Neutrophil (primary cell): ENCODE data around the gene ACYP2.
"Not testable (repeated sequence)": the region's sequence is repeated elsewhere in the genome, so short reads cannot be mapped to it uniquely, and the experiment has no call there.

Source experiments
- H3K27ac ChIP-seq: fragments of 200-600 bp; sonication (generic); 2 replicates; pipeline ENCODE4 v1.5.1; 2016; ENCODE audit warnings: mild to moderate bottlenecking, moderate library complexity
- H3K27me3 ChIP-seq: fragments of 200-600 bp; sonication (generic); 2 replicates; pipeline ENCODE4 v1.6.0; 2016; ENCODE audit warnings: mild to moderate bottlenecking
- H3K36me3 ChIP-seq: fragments of 200-600 bp; sonication (generic); 2 replicates; pipeline ENCODE4 v1.5.1; 2017
- H3K4me1 ChIP-seq, 2 experiments: fragments of 200-600 bp in 1 of 2; sonication (generic) in 1 of 2; 1 replicate in 1 of 2; 2 replicates in 1 of 2; pipeline versions ENCODE4 v1.5.1 to v1.6.1; 2013 to 2016; ENCODE audit warnings: low read depth in 1 of 2, low read length in 1 of 2, mild to moderate bottlenecking in 1 of 2, moderate library complexity in 1 of 2; ENCODE audit not compliant: control insufficient read depth in 1 of 2, insufficient read depth in 1 of 2
- H3K4me3 ChIP-seq, 2 experiments: fragments of 200-600 bp in 1 of 2; sonication (generic) in 1 of 2; 1 replicate in 1 of 2; 2 replicates in 1 of 2; pipeline ENCODE4 v1.5.1; 2013 to 2016; ENCODE audit warnings: low read depth in 1 of 2, low read length in 1 of 2, mild to moderate bottlenecking in 1 of 2, moderate library complexity in 1 of 2
- H3K9me3 ChIP-seq: fragments of 200-600 bp; sonication (generic); 2 replicates; pipeline ENCODE4 v1.5.1; 2016
- TF ChIP-seq, protein P1 (sequence below): fragments of 200-600 bp; sonication (generic); IDR thresholded peaks from 2 replicates; pipeline ENCODE4 v1.5.1; 2016; ENCODE audit warnings: antibody characterized with exemption

ACYP2 gene

GRCh38 chr2:54107903-54108615 lies 7.4 kb upstream of the ACYP2 start:
- H3K27me3 ChIP-seq: no peaks in the 10 kb centered on the region
- no peak overlapping the region for H3K4me3 ChIP-seq
- H3K27ac ChIP-seq: no peak overlapping the region
- H3K4me1 ChIP-seq: no peaks in the 10 kb centered on the region
- TF ChIP-seq, protein P1, sequence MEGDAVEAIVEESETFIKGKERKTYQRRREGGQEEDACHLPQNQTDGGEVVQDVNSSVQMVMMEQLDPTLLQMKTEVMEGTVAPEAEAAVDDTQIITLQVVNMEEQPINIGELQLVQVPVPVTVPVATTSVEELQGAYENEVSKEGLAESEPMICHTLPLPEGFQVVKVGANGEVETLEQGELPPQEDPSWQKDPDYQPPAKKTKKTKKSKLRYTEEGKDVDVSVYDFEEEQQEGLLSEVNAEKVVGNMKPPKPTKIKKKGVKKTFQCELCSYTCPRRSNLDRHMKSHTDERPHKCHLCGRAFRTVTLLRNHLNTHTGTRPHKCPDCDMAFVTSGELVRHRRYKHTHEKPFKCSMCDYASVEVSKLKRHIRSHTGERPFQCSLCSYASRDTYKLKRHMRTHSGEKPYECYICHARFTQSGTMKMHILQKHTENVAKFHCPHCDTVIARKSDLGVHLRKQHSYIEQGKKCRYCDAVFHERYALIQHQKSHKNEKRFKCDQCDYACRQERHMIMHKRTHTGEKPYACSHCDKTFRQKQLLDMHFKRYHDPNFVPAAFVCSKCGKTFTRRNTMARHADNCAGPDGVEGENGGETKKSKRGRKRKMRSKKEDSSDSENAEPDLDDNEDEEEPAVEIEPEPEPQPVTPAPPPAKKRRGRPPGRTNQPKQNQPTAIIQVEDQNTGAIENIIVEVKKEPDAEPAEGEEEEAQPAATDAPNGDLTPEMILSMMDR: no peak
- no peaks in the 10 kb centered on the region for H3K9me3 ChIP-seq
- no peaks in the 10 kb centered on the region for H3K36me3 ChIP-seq

GRCh38 chr2:54109848-54110247 lies 5.6 kb upstream of the ACYP2 start:
- no peaks in the 10 kb centered on the region for H3K9me3 ChIP-seq
- H3K4me3 ChIP-seq: no peak overlapping the region
- no peak overlapping the region for H3K27ac ChIP-seq
- H3K27me3 ChIP-seq: no peaks in the 10 kb centered on the region
- H3K36me3 ChIP-seq: no peaks in the 10 kb centered on the region
- TF ChIP-seq, protein P1: no peak
- peaks cover 3 to 4% of the 10 kb centered on the region in 2 experiments for H3K4me1 ChIP-seq

GRCh38 chr2:54114479-54114878 lies 936 bp upstream of the ACYP2 start:
- H3K9me3 ChIP-seq, H3K36me3 ChIP-seq, H3K27me3 ChIP-seq: not testable (repeated sequence)
- Histone ChIP-seq H3K27ac (peak overlapping the region; percentile 99), H3K4me1 (peaks cover 13 to 18% of the 10 kb centered on the region in 2 experiments), H3K4me3 (peak overlapping the region; percentile 80 to 96)

DNA sequence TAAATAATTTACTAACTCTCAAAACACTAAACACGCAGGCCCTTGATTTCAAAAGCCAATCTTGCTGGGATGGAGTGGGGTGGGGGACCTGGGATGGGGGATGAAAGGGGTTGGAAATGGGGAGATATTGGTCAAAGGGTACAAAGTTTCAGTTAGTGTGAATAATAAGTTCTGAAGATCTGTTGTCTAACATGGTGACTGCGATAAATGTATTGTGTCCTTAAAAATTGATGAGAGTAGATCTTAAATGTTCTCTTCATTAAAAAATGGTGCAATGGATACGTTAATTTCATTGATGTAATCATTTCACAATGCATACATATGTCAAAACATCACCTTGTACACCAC lies 505 bp upstream of the ACYP2 start:
- TF ChIP-seq, protein P1: no peak
- Histone ChIP-seq H3K9me3 (no peaks in the 10 kb centered on the region), H3K27me3 (no peaks in the 10 kb centered on the region), H3K36me3 (no peaks in the 10 kb centered on the region), H3K4me1 (peaks cover 13 to 18% of the 10 kb centered on the region in 2 experiments), H3K27ac (peak overlapping the region; percentile 99), H3K4me3 (peak overlapping the region; percentile 80 to 96)

DNA sequence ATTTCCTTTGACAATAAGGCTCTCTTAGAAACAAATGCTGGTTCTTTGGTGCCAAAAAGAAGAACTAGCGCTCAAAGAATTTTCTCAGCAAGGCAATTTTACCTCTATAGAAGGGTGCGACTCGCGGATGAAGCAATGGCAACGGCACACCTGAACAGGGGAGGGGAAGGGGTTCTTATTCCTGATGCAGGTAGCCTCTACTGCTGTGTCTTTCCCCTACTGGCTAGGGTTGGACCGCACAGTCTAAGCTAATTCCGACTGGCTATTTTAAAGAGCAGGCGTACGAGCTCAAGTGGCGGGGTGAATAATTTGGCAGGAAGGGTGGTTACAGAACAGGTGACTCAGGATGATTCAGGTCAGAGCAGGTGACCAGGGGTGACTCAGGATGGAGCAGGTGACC lies 1.2 kb downstream of the ACYP2 start:
- H3K9me3 ChIP-seq, H3K4me3 ChIP-seq, H3K27ac ChIP-seq, H3K27me3 ChIP-seq, H3K36me3 ChIP-seq: not testable (repeated sequence)
- peaks cover 13 to 18% of the 10 kb centered on the region in 2 experiments for H3K4me1 ChIP-seq

GRCh38 chr2:54120950-54121349 lies 5.5 kb downstream of the ACYP2 start:
- Histone ChIP-seq H3K4me1 (peaks cover 3 to 4% of the 10 kb centered on the region in 2 experiments), H3K27me3 (no peaks in the 10 kb centered on the region), H3K9me3 (no peaks in the 10 kb centered on the region), H3K27ac (no peak overlapping the region), H3K36me3 (no peaks in the 10 kb centered on the region), H3K4me3 (no peak overlapping the region)
- TF ChIP-seq, protein P1: no peak
